Loucy (cell line): Measurements from ENCODE around the gene BGN.

Experiments
- H2AFZ ChIP-seq: fragments of 200-600 bp; sonication (generic); 2 replicates; pipeline ENCODE4 v1.6.0; 2016; ENCODE audit warnings: antibody characterized with exemption, mild to moderate bottlenecking, low read length, moderate library complexity
- H3F3A ChIP-seq: fragments of 200-600 bp; 2 replicates; pipeline ENCODE4 v1.6.0; 2016; ENCODE audit warnings: antibody characterized with exemption, low read depth, mild to moderate bottlenecking
- H3K27me3 ChIP-seq: fragments of 200-600 bp; sonication (generic); 2 replicates; pipeline ENCODE4 v1.6.1; 2014; ENCODE audit warnings: low read length, mild to moderate bottlenecking; ENCODE audit not compliant: insufficient read depth, poor library complexity, severe bottlenecking
- H3K36me3 ChIP-seq: fragments of 200-600 bp; sonication (generic); 2 replicates; pipeline ENCODE4 v1.6.1; 2016; ENCODE audit warnings: low read length; ENCODE audit not compliant: insufficient read depth
- H3K4me1 ChIP-seq: fragments of 200-600 bp; sonication (generic); 2 replicates; pipeline ENCODE4 v1.5.1; 2014; ENCODE audit warnings: low read length, mild to moderate bottlenecking; ENCODE audit not compliant: insufficient read depth, poor library complexity, severe bottlenecking
- H3K4me2 ChIP-seq: fragments of 200-600 bp; sonication (generic); 2 replicates; pipeline ENCODE4 v1.6.0; 2014; ENCODE audit warnings: antibody characterized with exemption, low read length, low read depth, mild to moderate bottlenecking; ENCODE audit not compliant: poor library complexity, severe bottlenecking
- H3K4me3 ChIP-seq: fragments of 200-600 bp; sonication (generic); 2 replicates; pipeline ENCODE4 v1.5.1; 2014; ENCODE audit warnings: low read length, mild to moderate bottlenecking, mixed read lengths; ENCODE audit not compliant: poor library complexity, severe bottlenecking
- H3K79me2 ChIP-seq: fragments of 200-600 bp; sonication (generic); 2 replicates; pipeline ENCODE4 v1.6.1; 2014; ENCODE audit warnings: low read length; ENCODE audit not compliant: insufficient read depth
- H3K9ac ChIP-seq: fragments of 200-600 bp; sonication (generic); 2 replicates; pipeline ENCODE4 v1.6.0; 2014; ENCODE audit warnings: mild to moderate bottlenecking, low read depth, low read length, moderate library complexity; ENCODE audit not compliant: poor library complexity, severe bottlenecking
- H3K9me2 ChIP-seq: fragments of 200-600 bp; sonication (generic); replicated peaks from 2 replicates; pipeline ENCODE4 v1.6.1; 2016; ENCODE audit warnings: low read depth, low read length, mixed read lengths
- H3K9me3 ChIP-seq: fragments of 200-600 bp; sonication (generic); 2 replicates; pipeline ENCODE4 v1.6.1; 2014; ENCODE audit warnings: mild to moderate bottlenecking, antibody characterized with exemption, low read length, low read depth; ENCODE audit not compliant: insufficient read depth
- H4K20me1 ChIP-seq: fragments of 200-600 bp; sonication (generic); 2 replicates; pipeline ENCODE4 v1.6.0; 2014; ENCODE audit warnings: antibody characterized with exemption, low read length, mild to moderate bottlenecking; ENCODE audit not compliant: insufficient read depth, poor library complexity, severe bottlenecking
- EZH2phosphoT487 ChIP-seq: fragments of 200-600 bp; IDR thresholded peaks from 2 replicates; pipeline ENCODE4 v1.6.1; 2018; ENCODE audit warnings: antibody characterized with exemption, mild to moderate bottlenecking, moderate library complexity, borderline replicate concordance
- TF ChIP-seq, protein P1 (sequence below): fragments of 200-600 bp; sonication (generic); conservative IDR thresholded peaks from 2 replicates; pipeline ENCODE4 v1.5.1; 2014; ENCODE audit warnings: mild to moderate bottlenecking, antibody characterized with exemption, low read length

Gene BGN

DNA sequence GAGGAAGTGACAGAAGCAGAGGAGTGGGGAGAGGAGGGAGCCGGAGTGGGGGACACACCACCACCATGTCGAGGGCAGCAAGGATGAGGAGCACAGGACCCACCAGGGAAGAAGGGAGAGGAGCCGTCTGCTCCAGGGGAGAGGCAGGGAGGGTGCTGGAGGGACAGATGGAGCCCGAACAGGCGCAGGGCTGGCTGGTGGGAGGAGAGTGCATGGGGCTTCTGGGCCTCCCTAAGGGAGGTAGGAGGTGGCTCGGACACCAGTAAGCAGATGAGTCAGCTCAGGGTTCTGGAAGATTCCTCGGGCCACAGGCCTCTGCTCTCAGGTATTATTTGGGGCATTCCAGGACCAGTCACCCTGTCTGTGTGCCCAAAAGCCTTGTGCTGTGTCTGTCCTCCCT, 52.4 kb downstream of the BGN start:
- Histone ChIP-seq H3K79me2 (no peaks in the 10 kb centered on the region), H4K20me1 (no peaks in the 10 kb centered on the region), H3K9me3 (no peaks in the 10 kb centered on the region), H2AFZ (no peak overlapping the region), H3K4me3 (no peak overlapping the region), H3K27me3 (no peaks in the 10 kb centered on the region), H3K36me3 (no peaks in the 10 kb centered on the region), H3K4me2 (no peak overlapping the region), H3K9ac (no peak overlapping the region), H3K9me2 (no peaks in the 10 kb centered on the region), H3F3A (no peaks in the 10 kb centered on the region), H3K4me1 (no peaks in the 10 kb centered on the region)
- no peak for TF ChIP-seq EZH2phosphoT487
- TF ChIP-seq, protein P1, sequence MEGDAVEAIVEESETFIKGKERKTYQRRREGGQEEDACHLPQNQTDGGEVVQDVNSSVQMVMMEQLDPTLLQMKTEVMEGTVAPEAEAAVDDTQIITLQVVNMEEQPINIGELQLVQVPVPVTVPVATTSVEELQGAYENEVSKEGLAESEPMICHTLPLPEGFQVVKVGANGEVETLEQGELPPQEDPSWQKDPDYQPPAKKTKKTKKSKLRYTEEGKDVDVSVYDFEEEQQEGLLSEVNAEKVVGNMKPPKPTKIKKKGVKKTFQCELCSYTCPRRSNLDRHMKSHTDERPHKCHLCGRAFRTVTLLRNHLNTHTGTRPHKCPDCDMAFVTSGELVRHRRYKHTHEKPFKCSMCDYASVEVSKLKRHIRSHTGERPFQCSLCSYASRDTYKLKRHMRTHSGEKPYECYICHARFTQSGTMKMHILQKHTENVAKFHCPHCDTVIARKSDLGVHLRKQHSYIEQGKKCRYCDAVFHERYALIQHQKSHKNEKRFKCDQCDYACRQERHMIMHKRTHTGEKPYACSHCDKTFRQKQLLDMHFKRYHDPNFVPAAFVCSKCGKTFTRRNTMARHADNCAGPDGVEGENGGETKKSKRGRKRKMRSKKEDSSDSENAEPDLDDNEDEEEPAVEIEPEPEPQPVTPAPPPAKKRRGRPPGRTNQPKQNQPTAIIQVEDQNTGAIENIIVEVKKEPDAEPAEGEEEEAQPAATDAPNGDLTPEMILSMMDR: no peak

DNA sequence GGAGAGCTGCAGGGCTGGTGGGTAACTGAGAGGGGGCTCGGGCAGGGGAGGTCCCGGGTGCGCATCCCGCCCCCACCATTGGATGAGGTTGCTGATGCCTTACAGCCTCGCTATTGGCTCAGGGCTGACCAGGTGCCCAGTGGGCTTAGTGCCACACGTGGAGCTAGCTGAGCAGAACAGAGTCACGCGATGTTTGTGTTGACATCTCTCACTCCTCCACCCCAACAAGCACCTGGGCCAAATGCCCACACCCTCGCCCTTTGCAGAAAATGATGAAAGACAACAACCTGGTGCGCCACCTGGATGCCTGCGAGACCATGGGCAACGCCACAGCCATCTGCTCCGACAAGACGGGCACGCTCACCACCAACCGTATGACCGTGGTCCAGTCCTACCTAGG, 54.5 kb downstream of the BGN start:
- no peak for TF ChIP-seq EZH2phosphoT487
- TF ChIP-seq, protein P1: no peak
- Histone ChIP-seq H3K4me3 (no peak overlapping the region), H4K20me1 (no peaks in the 10 kb centered on the region), H3K79me2 (no peaks in the 10 kb centered on the region), H3K4me1 (no peaks in the 10 kb centered on the region), H3K27me3 (no peaks in the 10 kb centered on the region), H3K9me3 (no peaks in the 10 kb centered on the region), H3K36me3 (no peaks in the 10 kb centered on the region), H3K4me2 (no peak overlapping the region), H3F3A (no peaks in the 10 kb centered on the region), H3K9ac (no peak overlapping the region), H3K9me2 (no peaks in the 10 kb centered on the region), H2AFZ (no peak overlapping the region)

DNA sequence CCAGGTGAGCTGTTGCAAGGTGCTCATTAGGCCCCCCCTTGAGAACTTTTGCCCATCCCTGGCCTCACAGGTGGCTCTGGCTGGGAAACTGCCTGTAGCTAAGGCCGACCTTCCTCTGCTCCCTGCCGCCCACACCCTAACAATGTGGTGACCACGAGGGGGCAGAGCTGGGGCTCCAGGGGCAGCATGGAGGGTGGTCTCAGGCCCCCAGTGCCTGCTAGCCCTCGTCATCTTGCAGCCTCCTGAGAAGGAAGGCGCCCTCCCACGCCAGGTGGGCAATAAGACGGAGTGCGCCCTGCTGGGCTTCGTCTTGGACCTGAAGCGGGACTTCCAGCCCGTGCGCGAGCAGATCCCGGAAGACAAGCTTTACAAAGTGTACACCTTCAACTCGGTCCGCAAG, 55.0 kb downstream of the BGN start:
- Histone ChIP-seq H3K4me2 (no peak overlapping the region), H3K4me1 (no peaks in the 10 kb centered on the region), H3K9ac (no peak overlapping the region), H3K79me2 (no peaks in the 10 kb centered on the region), H3K9me2 (no peaks in the 10 kb centered on the region), H2AFZ (no peak overlapping the region), H3F3A (no peaks in the 10 kb centered on the region), H4K20me1 (no peaks in the 10 kb centered on the region), H3K27me3 (no peaks in the 10 kb centered on the region), H3K9me3 (no peaks in the 10 kb centered on the region), H3K4me3 (no peak overlapping the region), H3K36me3 (no peaks in the 10 kb centered on the region)
- TF ChIP-seq EZH2phosphoT487: no peak
- TF ChIP-seq, protein P1: peak; percentile 43
